ENCODE results near the gene OR9A4.

Gene OR9A4

DNA sequence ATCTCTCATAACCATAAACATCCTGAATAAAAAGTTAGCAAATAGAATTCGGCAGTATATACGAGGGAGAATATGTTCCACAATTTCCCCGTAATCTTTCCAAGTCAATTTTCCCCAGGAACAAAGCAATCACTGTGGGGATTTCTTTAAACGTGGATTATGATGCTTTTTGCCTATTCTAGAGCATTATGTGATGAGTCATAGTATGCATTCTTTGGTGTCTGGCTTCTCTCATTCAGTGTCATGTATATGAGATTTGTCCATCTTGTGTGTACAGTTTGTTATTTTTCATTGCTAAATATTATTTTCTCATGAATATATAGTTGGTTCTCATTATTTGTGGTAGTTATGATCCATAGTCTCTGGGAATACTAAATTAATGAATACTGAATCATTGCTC is 9.9 kb upstream of the OR9A4 start:
- H3K36me3 ChIP-seq (ENCODE audit: control insufficient read depth, low read length): no peaks in the 10 kb centered on the region

DNA sequence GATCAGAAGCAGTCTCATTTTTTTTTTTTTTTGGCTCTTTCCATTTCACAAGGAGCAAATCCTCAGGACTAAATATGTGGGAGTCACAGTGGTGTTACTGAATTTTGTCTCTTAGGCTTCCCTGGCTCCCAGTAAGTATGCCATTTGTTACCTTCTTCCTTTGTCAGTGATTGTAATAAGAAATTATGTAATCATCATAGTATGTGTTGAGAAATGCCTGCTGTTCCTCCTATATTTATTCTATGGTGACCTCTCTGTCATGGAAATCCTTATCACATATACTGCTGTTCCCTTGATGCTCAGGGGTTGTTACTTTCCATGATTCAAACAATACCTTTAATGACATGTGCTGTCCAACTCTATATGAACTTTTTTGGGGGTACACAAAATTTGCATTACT is 4.8 kb upstream of the OR9A4 start:
- no peak overlapping the region for H3K27ac ChIP-seq (ENCODE audit: low read depth, low read length)
- H3K27me3 ChIP-seq (ENCODE audit: control insufficient read depth, low read length): no peaks in the 10 kb centered on the region
- H3K9me3 ChIP-seq (ENCODE audit: control insufficient read depth, insufficient read depth, low read length): no peaks in the 10 kb centered on the region
- H3K4me1 ChIP-seq (ENCODE audit: control insufficient read depth, low read length): no peaks in the 10 kb centered on the region
- TF ChIP-seq EZH2phosphoT487 (IDR thresholded peaks at IDR 0.05; ENCODE audit: borderline replicate concordance, low read length): no peak
- TF ChIP-seq, protein P1, sequence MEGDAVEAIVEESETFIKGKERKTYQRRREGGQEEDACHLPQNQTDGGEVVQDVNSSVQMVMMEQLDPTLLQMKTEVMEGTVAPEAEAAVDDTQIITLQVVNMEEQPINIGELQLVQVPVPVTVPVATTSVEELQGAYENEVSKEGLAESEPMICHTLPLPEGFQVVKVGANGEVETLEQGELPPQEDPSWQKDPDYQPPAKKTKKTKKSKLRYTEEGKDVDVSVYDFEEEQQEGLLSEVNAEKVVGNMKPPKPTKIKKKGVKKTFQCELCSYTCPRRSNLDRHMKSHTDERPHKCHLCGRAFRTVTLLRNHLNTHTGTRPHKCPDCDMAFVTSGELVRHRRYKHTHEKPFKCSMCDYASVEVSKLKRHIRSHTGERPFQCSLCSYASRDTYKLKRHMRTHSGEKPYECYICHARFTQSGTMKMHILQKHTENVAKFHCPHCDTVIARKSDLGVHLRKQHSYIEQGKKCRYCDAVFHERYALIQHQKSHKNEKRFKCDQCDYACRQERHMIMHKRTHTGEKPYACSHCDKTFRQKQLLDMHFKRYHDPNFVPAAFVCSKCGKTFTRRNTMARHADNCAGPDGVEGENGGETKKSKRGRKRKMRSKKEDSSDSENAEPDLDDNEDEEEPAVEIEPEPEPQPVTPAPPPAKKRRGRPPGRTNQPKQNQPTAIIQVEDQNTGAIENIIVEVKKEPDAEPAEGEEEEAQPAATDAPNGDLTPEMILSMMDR (IDR thresholded peaks at IDR 0.05; ENCODE audit: low read depth, low read length, poor library complexity, severe bottlenecking): no peak
- H3K79me2 ChIP-seq (ENCODE audit: control insufficient read depth, low read length): no peaks in the 10 kb centered on the region
- H3K4me3 ChIP-seq (ENCODE audit: low read length): no peak overlapping the region
- H3K4me2 ChIP-seq (ENCODE audit: low read length): no peak overlapping the region
- no peaks in the 10 kb centered on the region for H3K36me3 ChIP-seq (ENCODE audit: control insufficient read depth, low read length)
- H4K20me1 ChIP-seq (ENCODE audit: control insufficient read depth, insufficient read depth, low read depth, low read length): no peaks in the 10 kb centered on the region
- H3K9me2 ChIP-seq (replicated peaks; ENCODE audit: control insufficient read depth, low read length): no peaks in the 10 kb centered on the region
- H3F3A ChIP-seq (ENCODE audit: control insufficient read depth, insufficient read depth): no peaks in the 10 kb centered on the region

More for the DNA sequence above, 9.9 kb upstream of the OR9A4 start:
- Histone ChIP-seq H3K27ac (ENCODE audit: low read depth, low read length) (no peak overlapping the region), H3K9me2 (replicated peaks; ENCODE audit: control insufficient read depth, low read length) (no peaks in the 10 kb centered on the region), H3K9me3 (ENCODE audit: control insufficient read depth, insufficient read depth, low read length) (no peaks in the 10 kb centered on the region), H3K4me3 (ENCODE audit: low read length) (no peak overlapping the region), H3K79me2 (ENCODE audit: control insufficient read depth, low read length) (no peaks in the 10 kb centered on the region), H4K20me1 (ENCODE audit: control insufficient read depth, insufficient read depth, low read depth, low read length) (no peaks in the 10 kb centered on the region), H3F3A (ENCODE audit: control insufficient read depth, insufficient read depth) (no peaks in the 10 kb centered on the region), H3K27me3 (ENCODE audit: control insufficient read depth, low read length) (no peaks in the 10 kb centered on the region), H3K4me2 (ENCODE audit: low read length) (no peak overlapping the region), H3K4me1 (ENCODE audit: control insufficient read depth, low read length) (no peaks in the 10 kb centered on the region)
- TF ChIP-seq EZH2phosphoT487 (IDR thresholded peaks at IDR 0.05; ENCODE audit: borderline replicate concordance, low read length): no peak
- TF ChIP-seq, protein P1 (IDR thresholded peaks at IDR 0.05; ENCODE audit: low read depth, low read length, poor library complexity, severe bottlenecking): no peak

DNA sequence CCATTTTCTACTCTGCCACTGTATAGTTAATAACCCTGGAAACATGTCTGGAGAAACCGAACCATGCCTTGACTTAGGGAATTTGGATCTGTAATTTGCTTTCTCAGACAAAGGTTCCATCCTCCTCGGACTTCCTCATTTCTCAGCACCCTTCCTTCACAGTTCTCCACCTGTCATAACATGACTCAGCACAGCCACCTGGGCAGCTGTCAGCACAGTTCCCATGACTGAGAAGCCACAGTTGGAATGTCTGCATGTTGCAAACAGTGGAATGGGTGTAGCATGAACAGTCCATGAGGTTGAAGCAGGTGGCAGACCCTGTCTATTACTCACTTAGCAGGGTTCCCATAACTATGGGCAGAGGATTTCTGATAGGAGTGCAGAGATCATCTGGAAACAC is 634 bp upstream of the OR9A4 start:
- TF ChIP-seq, protein P1 (IDR thresholded peaks at IDR 0.05; ENCODE audit: low read depth, low read length, poor library complexity, severe bottlenecking): no peak
- TF ChIP-seq EZH2phosphoT487 (IDR thresholded peaks at IDR 0.05; ENCODE audit: borderline replicate concordance, low read length): no peak
- Histone ChIP-seq H3K27me3 (ENCODE audit: control insufficient read depth, low read length) (no peaks in the 10 kb centered on the region), H4K20me1 (ENCODE audit: control insufficient read depth, insufficient read depth, low read depth, low read length) (no peaks in the 10 kb centered on the region), H3K9me3 (ENCODE audit: control insufficient read depth, insufficient read depth, low read length) (no peaks in the 10 kb centered on the region), H3F3A (ENCODE audit: control insufficient read depth, insufficient read depth) (no peaks in the 10 kb centered on the region), H3K4me3 (ENCODE audit: low read length) (no peak overlapping the region), H3K36me3 (ENCODE audit: control insufficient read depth, low read length) (no peaks in the 10 kb centered on the region), H3K9me2 (replicated peaks; ENCODE audit: control insufficient read depth, low read length) (no peaks in the 10 kb centered on the region), H3K4me1 (ENCODE audit: control insufficient read depth, low read length) (no peaks in the 10 kb centered on the region), H3K4me2 (ENCODE audit: low read length) (no peak overlapping the region), H3K79me2 (ENCODE audit: control insufficient read depth, low read length) (no peaks in the 10 kb centered on the region), H3K27ac (ENCODE audit: low read depth, low read length) (no peak overlapping the region)

GRCh38 chr7:141920281-141920680 is 4.1 kb downstream of the OR9A4 start:
- Histone ChIP-seq H3K79me2 (ENCODE audit: control insufficient read depth, low read length) (no peaks in the 10 kb centered on the region), H4K20me1 (ENCODE audit: control insufficient read depth, insufficient read depth, low read depth, low read length) (no peaks in the 10 kb centered on the region), H3K27me3 (ENCODE audit: control insufficient read depth, low read length) (no peaks in the 10 kb centered on the region), H3K4me1 (ENCODE audit: control insufficient read depth, low read length) (no peaks in the 10 kb centered on the region), H3K9me3 (ENCODE audit: control insufficient read depth, insufficient read depth, low read length) (no peaks in the 10 kb centered on the region), H3K4me3 (ENCODE audit: low read length) (no peak overlapping the region), H3F3A (ENCODE audit: control insufficient read depth, insufficient read depth) (no peaks in the 10 kb centered on the region), H3K9me2 (replicated peaks; ENCODE audit: control insufficient read depth, low read length) (no peaks in the 10 kb centered on the region), H3K27ac (ENCODE audit: low read depth, low read length) (no peak overlapping the region), H3K4me2 (ENCODE audit: low read length) (no peak overlapping the region), H3K36me3 (ENCODE audit: control insufficient read depth, low read length) (no peaks in the 10 kb centered on the region)
- TF ChIP-seq EZH2phosphoT487 (IDR thresholded peaks at IDR 0.05; ENCODE audit: borderline replicate concordance, low read length): no peak
- TF ChIP-seq, protein P1 (IDR thresholded peaks at IDR 0.05; ENCODE audit: low read depth, low read length, poor library complexity, severe bottlenecking): no peak
